ENCODE measurements around the gene STIMATE.

DNA sequence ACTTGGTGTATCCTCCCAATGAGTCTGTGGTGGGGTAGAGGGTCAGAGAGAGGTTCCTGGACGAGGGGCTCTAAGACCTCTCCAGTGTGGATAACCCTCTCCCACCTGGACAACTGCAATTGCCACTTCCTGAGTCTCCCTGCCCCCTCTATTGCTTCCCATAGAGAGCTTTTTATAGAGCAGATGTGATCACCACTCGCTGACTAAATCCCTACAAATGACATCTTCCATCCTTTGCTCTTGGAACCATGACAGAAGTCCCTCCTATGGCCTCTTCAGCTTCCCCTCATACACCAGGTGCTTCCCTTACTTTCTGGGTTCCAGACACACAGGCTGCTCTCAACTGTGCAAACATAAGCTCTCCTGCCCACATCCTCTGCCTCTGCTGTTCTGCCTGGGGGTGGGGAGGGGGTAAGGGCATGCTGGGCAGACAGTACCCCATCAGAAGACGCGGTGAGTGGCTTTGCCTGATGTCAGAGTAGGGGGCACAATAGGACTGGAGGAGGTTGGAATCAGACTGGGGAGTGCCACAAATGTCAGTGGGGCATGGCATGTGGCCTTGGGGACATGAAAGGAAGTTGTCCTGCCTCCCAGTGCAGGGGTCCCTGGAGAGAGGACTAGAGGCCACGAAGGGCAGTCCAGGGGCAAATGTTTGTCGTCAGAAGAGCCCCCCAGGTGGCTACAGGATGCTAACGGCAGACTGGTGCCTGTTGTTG is 87.5 kb downstream of the STIMATE start:
- TF ChIP-seq EZH2 (IDR thresholded peaks at IDR 0.05; ENCODE audit: insufficient read depth, poor library complexity, severe bottlenecking) (no peak), EZH2phosphoT487 (IDR thresholded peaks at IDR 0.05; ENCODE audit: insufficient read depth, low read depth) (no peak)
